GM20431 (cell line): ENCODE data around the gene CELSR1.

Source experiments
- in situ Hi-C: fragments of 300-500 bp; cut with MseI, MboI; formaldehyde crosslinking; loops from one replicate; pipeline ENCODE4 v1.15.0; 2020; ENCODE audit warnings: low sequenced_read_pairs; ENCODE audit not compliant: unreplicated experiment

Gene CELSR1

DNA sequence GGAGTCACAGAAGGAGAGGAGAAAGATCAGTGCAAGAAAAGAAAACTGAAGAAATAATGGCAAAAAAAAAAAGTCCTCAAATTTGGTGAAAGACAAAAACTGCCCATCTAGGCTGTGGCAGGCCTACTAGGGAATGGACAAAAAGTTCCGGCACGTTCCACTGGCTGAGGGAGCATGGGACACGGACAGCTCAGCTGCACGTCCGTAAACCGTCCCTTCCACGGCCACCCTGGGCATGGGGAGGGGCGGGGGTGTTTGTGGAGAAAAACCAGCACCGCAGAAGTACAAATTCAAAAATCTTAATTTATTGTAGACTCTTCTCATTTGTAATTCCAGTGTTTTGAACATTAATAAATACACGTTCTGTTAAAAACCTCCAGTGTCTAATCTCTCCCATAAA is 176.5 kb downstream of the CELSR1 start:
- in situ Hi-C loops: loop anchor here (5.0 kb wide), 1 partner anchor 181 kb away; no protein-coding TSS in a partner anchor

DNA sequence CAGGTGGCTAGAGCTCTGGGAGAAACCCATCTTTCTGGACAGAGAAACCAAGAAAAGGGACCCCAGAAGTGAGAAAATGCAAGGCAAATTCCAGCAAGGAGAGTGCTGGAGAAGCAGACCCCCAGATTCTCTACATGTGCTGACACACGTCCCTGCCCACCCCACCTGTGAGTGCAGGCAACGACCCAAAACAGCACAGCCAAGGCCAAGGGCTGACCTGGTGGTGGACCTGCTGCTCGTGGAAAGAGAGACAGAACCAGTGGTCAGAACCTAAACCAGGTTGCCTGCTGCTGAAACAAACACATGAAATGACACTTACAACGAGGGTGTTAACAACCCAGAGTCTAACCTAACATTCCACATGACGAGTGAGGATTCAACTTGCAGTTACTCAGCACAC is 177.3 kb downstream of the CELSR1 start:
- in situ Hi-C loops: loop anchor here (5.0 kb wide), 1 partner anchor 182 kb away; no protein-coding TSS in a partner anchor

DNA sequence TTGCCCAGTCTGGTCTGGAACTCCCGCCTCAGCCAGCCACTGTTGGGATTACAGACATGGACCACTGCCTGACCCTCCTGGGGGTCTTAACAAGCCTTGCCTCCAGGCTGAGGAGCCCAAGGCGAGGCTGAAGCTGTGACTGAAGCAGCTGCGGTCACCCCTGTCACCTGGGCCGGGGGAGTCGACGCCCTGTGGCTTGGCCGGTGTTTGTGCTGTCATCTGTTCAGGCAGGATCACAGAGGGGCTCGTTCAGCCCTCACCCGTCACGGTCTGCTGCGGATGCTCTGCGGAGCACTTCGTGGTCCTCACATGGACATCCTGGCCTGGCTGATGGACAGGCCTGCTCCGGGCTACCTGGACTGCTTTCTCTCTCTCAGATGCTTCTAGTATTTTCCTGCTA is 178.1 kb downstream of the CELSR1 start:
- in situ Hi-C loops: no loop called here

DNA sequence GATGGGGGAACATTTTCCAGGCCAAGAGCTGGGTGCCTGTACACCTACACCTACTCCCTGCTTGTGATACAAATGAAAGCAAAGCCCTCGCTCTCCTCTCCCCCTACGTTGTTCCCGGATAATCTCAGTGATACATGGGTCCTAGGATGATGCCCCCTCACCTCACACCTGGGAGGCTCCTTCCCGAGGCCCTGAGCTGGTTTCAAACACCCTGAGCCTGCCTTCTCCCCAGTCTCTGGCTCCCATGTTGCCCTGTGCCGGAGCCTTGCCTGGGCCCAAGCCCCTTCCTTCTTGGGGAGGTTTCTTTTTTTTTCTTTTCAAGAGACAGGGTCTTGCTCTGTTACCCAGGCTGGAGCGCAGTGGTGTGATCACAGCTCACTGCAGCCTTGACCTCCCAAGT is 178.7 kb downstream of the CELSR1 start:
- in situ Hi-C loops: no loop called here

DNA sequence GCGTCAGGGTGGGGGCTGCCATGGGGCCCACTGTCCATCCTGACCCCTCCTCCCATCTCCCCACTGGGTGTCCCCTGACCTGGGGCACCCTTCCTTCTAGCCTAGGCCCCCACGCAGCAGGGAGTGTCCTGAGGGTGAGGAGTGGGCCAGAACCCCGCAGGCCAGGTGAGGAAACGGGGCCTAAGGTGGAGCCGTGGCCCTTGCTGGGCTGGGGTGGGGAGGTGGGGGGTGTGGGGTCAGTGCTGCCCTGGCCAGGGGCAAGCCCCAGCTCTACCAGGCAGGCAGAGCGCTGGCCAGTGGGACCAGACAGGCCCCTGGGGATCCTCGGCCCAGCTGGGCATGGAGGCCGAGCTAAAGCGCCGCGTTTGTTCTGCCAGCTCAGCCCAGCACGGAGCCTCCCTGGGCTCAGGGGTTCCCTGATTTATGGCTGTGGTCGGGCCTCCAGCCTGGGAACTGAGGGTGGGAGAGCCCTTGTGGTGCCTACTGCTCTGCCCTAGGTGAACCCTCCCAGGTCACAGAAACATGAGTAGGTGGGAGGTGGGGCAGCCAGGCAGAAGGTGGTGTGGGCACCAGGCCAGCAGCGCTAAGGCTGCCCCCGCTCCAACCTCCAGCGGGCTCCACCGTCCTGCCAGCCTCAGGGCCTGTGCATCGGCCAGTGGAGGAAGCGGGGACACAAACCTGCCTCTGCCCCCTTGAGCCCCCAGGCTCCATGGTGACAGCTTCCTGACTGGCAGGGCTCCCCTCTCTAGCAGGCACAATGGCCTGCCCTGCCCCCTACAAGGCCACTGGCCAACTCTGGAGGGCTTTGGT is 179.5 kb downstream of the CELSR1 start:
- in situ Hi-C loops: no loop called here

DNA sequence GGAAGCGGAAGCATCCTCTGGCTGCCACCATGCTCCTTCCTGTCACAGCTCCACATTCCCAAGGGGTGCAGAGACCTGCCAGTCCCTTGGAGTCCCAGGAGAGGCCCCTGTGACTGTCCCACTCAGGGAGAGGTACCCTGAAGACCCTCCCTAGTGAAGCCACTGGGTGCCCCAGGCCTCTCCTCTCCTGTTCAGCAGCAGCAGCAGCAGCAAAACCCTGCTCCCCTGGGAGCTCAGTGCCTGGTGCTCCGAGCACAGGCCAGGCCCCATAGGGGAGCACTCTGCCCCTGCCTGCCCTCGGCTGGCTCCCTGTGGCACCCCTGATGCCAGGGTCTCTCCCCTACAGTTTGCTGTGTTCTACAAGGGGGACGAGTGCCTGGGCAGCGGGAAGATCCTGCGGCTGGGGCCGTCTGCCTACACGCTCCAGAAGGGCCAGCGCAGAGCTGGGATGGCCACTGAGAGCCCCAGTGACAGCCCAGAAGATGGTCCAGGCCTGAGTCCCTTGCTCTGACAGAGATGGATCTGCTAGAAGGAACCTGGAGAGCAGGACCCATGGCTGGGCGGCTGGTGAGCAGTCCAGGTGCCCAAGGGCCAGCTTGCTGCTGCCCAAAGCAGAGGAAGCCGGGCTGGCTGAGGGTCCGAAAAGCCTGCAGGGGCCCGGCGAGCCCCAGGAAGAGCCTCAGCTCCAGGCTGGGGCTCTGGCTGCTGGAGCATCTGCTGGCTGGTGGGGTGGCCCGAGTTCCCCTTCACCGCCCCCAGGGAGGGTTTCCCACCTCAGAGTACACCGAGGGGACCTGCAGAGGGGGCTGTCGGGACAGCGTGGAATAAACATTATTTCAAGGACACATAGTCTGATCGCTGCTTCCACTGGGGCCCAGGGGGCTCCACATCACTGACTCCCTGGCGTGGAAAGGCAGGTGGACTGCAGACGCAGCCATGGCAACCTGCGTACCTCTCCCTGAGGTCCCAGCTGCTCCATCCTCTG is 180.6 kb downstream of the CELSR1 start:
- in situ Hi-C loops: no loop called here

DNA sequence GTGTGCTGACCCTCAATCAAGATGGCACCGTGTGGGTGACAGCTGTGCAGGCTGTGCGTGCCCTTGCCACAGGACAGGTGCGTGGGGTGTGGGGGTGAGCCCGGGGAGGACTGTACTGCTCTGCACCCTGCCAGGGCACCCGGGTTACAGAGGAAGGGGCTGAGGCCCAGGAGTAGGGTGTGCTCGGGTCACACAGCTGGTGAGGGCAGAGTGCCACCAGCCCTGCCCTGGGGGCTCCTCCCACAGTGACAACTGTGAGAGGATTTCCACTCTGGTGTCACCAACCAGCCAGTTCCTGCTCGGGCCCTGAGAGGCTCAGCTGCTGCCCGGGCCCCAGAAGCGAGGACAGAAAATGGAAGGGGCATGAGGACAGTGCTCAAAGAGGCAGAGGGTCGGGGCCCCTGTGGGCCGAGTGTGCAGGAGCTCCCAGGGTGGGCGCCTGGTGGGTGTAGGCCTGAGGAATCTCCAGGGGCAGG is 181.4 kb downstream of the CELSR1 start:
- in situ Hi-C loops: no loop called here

DNA sequence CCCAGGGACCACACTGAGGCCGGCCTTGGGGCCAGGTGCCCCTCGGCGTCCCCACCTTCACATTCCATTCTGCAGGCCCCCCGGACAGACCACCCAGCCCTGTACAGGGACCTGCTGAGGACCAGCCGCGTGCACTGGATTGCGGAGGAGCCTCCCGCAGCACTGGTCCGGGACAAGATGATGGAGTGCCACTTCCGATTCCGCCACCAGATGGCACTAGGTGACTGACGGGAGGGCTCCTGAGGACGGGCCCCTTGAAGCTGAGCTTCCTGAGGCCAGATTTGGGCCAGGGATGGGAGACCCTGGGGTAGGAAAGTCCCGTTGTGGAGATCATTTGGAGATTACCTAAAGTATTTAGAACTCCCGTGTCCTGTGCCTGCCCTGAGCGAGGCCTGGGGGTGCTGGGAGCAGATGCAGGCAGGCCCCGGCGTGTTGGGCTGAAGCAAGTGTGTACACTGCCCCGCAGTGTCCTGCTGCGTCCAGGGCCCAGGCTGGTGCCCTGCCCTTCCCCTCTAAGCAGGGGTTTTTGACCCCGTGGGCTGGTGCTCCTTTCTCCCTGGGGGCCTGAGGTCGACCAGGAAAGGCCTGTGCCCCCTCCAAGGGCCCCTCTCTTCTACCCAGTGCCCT is 181.9 kb downstream of the CELSR1 start:
- in situ Hi-C loops: no loop called here

DNA sequence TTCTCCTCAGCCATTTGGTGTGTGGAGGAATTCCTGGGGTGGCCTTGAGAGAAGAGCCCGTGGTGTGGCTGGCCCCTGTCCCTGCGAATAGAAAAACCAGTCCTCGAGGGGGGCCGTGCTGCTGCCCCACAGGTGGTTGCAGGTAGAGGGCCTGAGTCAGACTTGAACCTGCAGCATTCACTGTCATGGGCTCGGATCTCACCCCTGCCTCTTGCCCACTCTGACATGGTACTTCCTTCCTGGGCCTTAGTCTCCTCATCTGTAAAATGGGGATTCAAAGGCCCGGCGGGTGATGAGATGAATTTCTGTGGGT is 182.5 kb downstream of the CELSR1 start:
- in situ Hi-C loops: no loop called here

DNA sequence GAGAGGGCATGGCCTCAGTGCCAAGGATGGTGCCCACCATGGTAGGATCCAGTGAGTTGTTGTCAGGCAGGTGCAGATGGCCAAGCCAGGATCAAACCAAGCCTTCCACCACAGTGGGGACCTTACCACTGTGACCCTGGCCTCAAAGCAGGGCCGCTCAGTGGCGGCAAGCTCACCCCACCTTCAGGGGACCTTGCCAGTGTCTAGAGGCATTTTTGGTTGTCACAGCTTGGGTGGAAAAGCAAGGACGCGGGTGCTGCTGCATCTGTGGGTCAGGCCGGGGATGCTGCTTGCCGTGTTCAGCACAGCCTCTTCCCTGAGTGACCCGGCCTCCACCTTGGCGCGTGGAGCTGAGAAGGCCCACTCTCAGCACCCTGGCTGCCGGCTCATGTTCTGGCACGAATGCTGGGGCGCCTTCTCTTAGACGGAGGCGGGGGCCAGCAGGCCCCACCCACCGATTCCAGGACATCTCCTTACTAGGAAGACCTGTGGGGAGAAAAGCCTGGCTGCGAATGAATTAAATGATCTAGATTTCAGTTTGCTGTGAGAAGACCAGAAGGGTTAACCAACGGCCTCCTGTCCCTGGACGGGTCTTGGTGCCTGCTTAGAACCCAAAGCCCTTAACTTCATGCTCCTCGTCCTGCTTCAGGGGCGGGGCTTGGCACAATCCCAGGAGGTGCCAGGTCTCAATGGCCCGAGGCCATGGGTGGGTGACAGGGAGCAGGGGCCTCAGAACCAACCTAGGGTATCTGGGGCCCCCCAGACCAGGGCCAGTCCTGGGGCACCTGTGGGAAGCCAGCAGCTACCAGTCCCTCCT is 183.0 kb downstream of the CELSR1 start:
- in situ Hi-C loops: no loop called here

DNA sequence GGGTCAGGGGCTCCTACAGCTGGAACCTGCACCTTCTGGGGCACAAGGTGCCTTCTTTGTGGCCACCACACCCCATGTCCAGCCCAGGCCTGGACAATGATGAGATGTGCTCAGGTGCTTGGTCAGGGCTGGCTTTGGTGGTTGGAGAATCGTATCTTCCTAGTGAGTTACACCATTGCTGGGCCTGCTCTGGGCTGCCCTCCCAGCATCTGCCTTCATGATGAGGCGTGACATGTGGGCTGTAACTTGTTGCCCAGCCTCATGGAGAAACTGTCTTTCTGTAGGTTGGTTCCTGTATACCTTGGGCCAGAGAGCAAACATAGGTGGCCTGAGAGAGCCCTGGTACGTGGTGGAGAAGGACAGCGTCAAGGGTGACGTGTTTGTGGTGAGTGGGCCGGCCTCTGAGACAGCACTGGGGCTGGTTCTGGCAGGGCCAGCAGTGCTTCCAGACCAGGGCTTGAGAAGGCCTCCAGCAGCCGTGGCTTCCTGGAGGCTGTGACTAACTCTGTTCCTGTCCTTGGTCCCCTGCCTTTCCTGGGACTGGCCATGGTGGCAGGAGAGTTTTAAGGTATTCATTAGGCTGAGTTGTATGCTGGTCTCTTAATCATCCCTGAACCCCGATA is 183.8 kb downstream of the CELSR1 start:
- in situ Hi-C loops: no loop called here

DNA sequence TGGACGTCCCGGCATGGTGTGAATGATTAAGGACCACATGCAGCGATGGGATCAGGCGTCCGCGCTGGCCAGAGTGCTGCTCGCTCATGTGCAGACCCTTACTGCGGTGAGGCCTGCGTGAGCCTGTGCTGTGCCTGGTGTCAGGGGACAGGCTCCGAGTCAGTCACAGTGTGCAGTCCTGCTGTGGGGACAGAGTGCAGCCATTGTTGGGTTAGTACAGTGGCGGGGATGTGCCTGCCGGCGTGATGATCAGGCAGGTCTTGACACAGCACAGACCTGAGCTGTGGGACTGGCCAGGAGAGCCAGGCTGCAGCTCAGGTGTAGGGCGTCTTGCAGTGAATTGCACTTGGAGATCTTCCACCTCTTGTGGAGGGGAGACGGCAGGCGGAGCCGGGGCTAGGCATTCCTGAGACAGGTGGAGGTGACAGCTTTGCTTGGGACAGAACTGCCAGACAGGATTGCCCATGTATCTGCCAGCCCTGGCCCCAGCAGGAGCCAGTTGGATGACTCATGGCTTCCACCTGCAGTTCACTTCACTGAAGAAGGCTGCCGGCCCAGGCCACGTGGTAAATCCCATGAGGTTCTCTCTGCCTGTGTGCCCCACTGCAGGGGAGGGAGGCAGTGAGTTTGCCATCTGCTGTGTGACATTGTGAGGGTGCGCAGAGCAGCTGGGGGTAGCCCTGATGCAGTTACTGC is 184.6 kb downstream of the CELSR1 start:
- in situ Hi-C loops: no loop called here

DNA sequence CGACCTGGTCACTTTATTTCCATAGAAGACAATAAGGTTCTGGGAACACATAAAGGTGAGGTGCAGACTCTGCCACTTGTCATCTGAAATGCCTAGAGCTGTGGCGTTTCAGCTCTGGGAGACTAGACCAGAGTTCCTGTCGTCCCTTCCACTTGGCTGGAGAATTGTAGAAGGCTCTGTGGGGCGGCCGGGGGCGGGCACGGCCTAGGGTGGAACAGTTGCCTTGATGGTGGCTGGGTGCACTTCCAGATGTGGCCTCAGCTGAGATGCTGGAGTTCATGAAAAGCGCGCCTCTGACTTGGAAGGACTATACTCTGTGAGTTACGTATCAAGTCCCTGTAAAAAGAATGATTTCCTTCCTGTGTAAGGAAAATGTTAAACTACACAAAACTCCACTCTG is 185.1 kb downstream of the CELSR1 start:
- in situ Hi-C loops: no loop called here

DNA sequence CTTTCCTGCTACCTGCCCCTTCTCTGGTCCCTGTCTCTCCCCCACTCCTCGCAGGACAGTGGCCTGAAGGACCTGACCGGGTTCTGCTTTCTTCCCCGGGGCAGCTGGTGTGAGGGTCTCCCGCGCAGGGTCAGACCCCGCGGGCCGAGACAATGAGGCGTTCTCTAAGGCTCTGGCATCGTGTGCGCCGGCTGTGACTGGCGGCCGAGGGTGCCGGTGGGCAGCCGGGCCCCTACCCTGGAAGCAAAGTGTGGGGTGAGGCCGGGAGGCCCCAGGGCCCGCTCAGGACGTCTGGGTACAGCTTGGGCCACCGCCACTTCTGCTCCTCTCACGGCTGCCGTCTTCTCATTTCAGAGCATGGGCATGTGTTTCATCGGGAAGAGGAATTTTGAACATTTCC is 185.7 kb downstream of the CELSR1 start:
- in situ Hi-C loops: no loop called here

DNA sequence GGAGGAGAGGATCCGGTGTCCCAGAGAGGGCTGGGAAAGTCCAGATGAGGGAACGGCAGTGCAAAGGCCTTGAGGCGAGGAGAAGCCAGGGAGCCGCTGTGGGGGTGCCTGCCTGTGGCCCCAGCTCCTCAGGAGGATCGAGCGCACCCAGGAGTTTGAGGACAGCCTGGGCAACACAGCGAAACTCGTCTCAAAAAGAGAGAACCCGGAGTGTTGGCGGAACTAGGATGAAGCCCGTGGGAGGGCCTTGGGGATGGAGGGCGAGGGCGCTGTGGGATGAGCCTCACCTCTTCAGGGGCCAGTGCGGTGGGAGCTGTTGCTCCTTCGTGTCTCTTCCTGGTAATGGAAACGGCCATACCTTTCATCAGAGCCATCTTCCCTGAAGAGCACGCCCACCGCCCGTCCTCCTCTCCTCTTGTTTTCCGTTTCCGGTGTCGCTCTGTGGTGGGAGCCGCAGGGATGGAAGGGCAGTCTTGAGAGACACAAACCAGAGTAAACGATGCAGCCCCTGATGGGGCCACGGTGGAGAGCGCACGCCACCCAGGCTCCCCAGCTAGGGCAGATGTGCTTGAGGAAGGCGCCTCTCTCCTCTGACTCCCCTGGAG is 186.2 kb downstream of the CELSR1 start:
- in situ Hi-C loops: no loop called here

DNA sequence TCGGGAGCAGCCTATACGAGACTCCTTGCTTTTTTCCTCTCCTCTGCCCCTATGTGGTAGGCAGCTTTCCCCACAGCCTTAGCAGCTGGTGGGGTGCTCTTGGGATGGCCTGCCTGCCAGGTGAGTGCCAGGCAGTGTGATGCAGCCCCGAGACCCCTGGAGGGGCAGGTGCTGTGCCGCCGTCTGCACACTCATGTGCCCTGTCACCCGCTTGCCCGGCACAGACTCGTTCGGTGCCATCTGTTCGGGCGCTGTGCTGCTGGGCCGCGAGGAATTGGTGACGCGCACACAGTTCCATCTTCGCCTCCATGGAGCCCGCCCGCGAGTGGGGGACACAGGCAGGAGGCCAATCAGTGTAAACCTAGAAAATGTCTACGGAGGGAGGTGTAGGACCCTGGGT is 186.8 kb downstream of the CELSR1 start:
- in situ Hi-C loops: no loop called here

DNA sequence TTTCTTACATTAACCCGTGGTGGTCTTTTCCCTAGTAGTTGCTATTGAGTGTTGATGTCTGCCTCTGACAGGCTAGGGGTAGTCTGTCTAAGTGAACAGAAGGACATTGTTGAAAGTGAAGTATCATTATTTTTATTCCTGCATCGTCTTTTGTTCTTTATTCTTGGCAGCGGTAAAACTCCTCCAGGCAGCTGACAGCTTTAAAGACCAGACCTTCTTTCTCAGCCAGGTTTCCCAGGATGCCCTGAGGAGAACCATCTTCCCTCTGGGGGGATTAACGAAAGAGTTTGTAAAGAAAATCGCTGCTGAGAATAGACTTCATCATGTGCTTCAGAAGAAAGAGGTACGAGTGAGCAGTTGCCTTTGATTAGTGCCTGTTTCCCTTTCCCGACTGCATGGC is 187.3 kb downstream of the CELSR1 start:
- in situ Hi-C loops: no loop called here

DNA sequence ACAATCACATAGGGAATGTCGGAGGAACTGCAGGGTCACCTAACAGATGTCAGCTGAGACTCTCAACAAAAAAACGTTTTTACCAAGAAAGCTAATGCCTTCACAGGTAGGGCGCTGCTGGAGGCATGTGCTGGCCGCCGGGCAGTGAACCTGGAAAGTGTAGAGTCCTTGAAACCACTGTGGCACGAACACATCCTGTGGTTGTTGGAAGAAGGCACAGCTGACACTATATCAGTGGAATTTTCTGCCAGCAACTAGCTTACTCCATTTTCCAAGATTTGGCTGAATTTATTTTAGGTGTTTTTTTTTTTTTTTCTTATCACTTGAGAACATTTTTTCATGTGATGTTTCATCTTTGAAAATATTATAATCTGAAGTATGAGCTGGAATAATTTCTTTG is 187.7 kb downstream of the CELSR1 start:
- in situ Hi-C loops: no loop called here
